Testis (tissue), 2 donors: ENCODE data around the gene ADAMTSL5.

Source experiments
- POLR2A ChIP-seq: fragments of 450-650 bp; IDR thresholded peaks from one replicate; pipeline ENCODE4 v1.6.1; 2017; ENCODE audit warnings: antibody characterized with exemption, mild to moderate bottlenecking, moderate library complexity
- TF ChIP-seq, protein P1 (sequence below), 3 experiments: fragments of 450-650 bp in 2 of 3; fragments of 200-600 bp in 1 of 3; sonication (generic) in 1 of 3; IDR thresholded peaks; one replicate each; pipeline ENCODE4 v1.5.1; 2016 to 2019; ENCODE audit warnings: antibody characterized with exemption in 3 of 3, mild to moderate bottlenecking in 2 of 3, moderate library complexity in 1 of 3

DNA sequence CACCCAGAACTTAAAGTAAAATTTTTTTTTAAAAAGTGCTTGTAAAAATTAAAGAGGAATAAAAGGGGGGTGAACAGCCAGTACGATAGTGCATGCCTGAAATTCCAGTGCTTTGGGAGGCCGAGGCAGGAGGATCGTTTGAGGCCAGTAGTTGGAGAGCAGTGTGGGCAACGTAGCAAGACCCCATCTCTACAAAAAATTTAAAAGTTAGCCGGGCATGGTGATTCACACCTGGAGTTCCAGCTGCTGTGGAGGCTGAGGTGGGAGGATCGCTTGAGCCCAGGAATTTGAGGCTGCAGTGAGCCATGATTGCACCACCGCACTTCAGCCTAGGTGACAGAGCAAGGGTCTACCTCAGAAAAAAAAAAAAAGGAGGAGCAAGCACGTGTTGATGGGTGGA lies 7.8 kb downstream of the ADAMTSL5 start:
- TF ChIP-seq, protein P1, sequence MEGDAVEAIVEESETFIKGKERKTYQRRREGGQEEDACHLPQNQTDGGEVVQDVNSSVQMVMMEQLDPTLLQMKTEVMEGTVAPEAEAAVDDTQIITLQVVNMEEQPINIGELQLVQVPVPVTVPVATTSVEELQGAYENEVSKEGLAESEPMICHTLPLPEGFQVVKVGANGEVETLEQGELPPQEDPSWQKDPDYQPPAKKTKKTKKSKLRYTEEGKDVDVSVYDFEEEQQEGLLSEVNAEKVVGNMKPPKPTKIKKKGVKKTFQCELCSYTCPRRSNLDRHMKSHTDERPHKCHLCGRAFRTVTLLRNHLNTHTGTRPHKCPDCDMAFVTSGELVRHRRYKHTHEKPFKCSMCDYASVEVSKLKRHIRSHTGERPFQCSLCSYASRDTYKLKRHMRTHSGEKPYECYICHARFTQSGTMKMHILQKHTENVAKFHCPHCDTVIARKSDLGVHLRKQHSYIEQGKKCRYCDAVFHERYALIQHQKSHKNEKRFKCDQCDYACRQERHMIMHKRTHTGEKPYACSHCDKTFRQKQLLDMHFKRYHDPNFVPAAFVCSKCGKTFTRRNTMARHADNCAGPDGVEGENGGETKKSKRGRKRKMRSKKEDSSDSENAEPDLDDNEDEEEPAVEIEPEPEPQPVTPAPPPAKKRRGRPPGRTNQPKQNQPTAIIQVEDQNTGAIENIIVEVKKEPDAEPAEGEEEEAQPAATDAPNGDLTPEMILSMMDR (IDR thresholded peaks at IDR 0.05) = no peak
- no peak for TF ChIP-seq POLR2A
